ENCODE results near the gene ZNF334. TPM values are rescaled to one million over a fixed set of nuclear protein-coding genes. Genes with fewer than 3 reads are reported as not detected.

The ZNF334 gene
- total RNA-seq, 4 donors from 2014 or later: 5.1 to 14.0 (median 7.0) TPM

- 90 to 92% methylated on average over 2 of the region's 2 CpGs for WGBS, 2 donors
- Histone ChIP-seq H3K4me3 (no peak overlapping the region), H3K9me3 (peaks cover 0 to 19% (median 0%) of the 10 kb centered on the region in 4 donors), H3K27ac (no peak overlapping the region), H3K27me3 (peaks cover 0 to 17% of the 10 kb centered on the region in 2 donors), H3K4me1 (peaks cover 0 to 10% (median 0%) of the 10 kb centered on the region in 4 donors), H3K36me3 (no peaks in the 10 kb centered on the region)
- no peak for DNase-seq (ENCODE audit: low spot score in 2 of 2)
- no peak for TF ChIP-seq CTCF (IDR thresholded peaks at IDR 0.05)
- no peak for TF ChIP-seq EP300 (IDR thresholded peaks at IDR 0.05)
- TF ChIP-seq POLR2A (IDR thresholded peaks at IDR 0.05): no peak
These were observed 57.6 kb downstream of the ZNF334 start for GRCh38 chr20:46455729-46456128.

Other genes with a start within 250 kb of the ZNF334 start
- gene CDH22, start 205.1 kb downstream of the ZNF334 start, total RNA-seq: 1 to 10 TPM in 1 of 4 donors, under 1 TPM in 2, not detected in 1; 0.20 to 1.0 (median 0.60) TPM
- 10 to 100 TPM; 56.7 to 78.9 (median 70.5) TPM for gene ELMO2, start 106.9 kb downstream of the ZNF334 start, total RNA-seq
- not detected for gene OCSTAMP, start 37.1 kb upstream of the ZNF334 start, total RNA-seq
- 10 to 100 TPM in 2 of 4 donors, 1 to 10 TPM in 2; 5.7 to 11.6 (median 9.3) TPM for gene SLC13A3, start 137.9 kb upstream of the ZNF334 start, total RNA-seq
- 10 to 100 TPM; 16.8 to 24.5 (median 21.9) TPM for gene TP53RK, start 175.9 kb upstream of the ZNF334 start, total RNA-seq
- 10 to 100 TPM; 20.8 to 31.5 (median 27.3) TPM for gene SLC2A10, start 196.1 kb upstream of the ZNF334 start, total RNA-seq